Occipital lobe (tissue), 2 donors: ENCODE results near the gene KLHL30. TPM values are rescaled to one million over a fixed set of nuclear protein-coding genes. Genes with fewer than 3 reads are reported as not detected.

Experiments used
- DNase-seq: peaks from one replicate; lab custom pipeline; 2025; lab: John Stamatoyannopoulos, UW
- total RNA-seq: library from RNA; depleted of rRNA; stranded (reverse); fragments of >200 nt; gene quantifications from one replicate; pipeline ENCODE4 v1.2.3, GENCODE V29; 2014

KLHL30 gene
- total RNA-seq, 1 donor from 2014 or later: 0.16 TPM

DNA sequence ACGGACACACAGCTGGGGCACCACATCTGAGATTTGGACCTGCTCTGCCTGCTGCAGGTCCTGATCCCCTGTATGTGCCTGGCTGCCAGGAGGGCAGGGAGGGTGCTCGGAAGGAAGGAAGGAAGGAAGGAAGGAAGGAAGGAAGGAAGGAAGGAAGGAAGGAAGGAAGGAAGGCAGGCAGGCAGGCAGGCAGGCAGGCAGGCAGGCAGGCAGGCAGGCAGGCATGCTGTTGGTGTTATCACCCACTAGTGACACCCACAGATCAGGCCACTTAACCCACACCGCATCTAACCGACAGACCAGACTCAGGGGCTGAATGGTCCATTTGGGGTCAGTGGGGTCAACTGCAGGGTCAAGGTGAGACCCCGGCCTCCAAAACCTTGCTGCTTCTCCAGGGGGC is 5.8 kb downstream of the KLHL30 start:
- no peak for DNase-seq

DNA sequence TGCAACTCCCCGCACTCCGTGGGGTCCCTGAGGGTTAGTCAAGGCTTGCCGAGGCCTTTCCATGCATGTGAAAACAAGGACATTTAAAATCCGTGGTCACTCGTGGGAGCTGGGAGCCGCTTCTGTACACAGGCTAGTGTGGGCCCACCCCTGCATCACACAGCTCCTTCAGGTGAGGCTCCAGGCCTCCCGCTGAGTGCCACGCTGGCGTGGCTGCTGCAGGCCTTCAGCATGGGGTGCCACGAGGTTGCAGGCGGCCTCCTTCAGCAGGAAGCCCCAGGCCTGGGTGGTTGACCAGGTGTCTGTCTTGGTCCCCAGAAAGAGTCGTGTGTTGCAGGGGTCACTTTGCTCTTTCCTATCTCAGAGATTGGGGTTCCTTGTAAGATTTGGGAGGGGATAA is 6.6 kb downstream of the KLHL30 start:
- no peak for DNase-seq

DNA sequence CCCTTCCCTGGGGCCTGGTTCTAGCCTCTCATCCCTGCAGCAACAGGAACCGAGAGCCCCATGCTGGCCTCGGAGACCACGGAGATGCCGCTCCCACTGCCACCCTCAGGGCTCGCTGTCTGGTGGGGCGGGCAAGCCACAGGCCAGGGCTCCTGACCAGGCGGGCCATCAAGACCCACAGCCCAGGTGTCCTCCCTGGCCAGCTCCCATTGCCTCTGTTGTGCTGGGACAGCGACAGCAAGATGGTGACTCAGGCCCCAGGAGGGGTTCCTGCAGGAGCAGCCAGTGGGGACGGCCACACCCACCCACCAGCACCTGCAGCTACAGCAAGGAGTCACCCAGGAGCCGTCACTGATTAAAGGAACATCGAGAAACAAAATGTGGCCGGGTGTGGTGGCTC is 7.4 kb downstream of the KLHL30 start:
- DNase-seq: no peak

DNA sequence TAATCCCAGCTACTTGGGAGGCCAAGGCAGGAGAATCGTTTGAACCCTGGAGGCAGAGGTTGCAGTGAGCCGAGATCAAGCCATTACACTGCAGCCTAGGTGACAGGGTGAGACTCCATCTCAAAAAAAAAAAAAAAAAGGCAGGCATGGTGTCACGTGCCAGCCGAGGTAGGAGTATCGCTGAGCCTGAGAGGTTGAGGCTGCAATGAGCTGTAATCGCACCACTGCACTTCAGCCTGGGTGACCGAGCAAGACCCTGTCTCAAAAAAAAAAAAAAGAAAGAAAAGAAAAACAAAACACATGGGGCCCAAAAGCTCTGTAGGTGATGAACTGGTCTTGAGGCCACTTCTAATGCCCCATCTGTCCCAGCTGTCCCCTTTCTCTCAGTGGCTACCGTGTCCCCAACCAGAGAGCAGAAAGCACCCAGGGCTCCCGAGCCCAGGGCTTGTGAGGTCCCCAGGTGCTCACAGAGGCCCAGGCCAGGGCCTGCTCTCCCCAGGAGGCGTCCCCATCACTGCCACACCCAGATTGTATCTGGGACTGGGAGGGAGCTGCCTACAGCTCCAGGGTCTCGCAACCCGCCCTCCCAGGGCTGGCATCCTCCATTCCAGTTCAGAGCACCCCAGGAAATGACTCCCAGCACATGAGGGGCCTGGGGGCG is 8.5 kb downstream of the KLHL30 start:
- DNase-seq: no peak

DNA sequence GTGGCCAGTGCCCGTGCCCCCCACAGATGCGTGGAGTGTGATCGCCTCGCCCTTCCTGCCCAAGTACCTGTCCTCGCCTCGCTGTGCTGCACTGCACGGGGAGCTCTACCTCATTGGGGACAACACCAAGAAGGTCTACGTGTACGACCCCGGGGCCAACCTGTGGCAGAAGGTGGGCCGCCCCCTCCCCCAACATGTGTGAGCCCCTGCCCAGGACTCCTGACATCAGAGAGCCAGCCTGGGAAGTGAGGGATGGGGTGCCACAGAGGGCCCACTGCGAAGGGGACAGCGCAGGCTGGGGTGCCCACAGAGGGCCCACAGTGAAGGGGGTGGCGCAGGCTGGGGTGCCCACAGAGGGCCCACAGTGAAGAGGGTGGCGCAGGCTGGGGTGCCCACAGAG is 10.5 kb downstream of the KLHL30 start:
- no peak for DNase-seq

DNA sequence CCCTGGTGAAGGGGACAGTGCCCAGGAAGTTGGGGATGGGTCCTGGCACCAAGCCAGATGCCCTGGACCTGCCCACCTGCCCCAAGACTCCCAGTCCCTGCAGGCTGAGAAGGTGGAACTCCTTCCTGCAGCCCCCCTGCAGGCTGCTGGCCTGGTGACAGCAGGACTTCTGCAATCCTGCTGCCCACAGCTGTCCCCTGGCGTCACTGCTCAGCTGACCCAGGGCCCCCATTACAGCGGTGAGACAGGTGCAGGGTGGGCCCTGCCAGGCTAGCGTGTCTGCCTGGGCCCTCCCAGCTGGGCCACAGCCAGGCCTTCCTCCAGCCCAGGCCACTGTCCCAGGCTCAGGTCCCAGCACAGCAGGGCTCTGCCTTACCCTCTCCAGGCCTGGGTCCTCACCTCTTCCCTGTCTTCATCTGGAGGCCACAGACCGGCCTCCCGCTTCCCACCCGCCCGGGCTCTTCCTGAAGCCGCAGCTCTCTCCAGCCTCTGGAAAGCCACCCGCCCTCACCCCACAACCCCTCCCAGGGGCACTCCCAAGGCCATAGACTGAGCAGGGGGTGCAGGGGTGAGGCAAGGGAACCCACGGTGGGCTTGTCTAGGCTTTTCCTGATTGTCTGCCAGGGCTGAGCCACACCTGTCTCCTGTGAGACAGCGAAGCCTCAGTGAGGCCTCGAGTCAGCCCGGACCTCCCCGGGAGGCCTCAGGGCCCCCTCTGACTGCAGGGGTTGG is 11.5 kb downstream of the KLHL30 start:
- no peak for DNase-seq

DNA sequence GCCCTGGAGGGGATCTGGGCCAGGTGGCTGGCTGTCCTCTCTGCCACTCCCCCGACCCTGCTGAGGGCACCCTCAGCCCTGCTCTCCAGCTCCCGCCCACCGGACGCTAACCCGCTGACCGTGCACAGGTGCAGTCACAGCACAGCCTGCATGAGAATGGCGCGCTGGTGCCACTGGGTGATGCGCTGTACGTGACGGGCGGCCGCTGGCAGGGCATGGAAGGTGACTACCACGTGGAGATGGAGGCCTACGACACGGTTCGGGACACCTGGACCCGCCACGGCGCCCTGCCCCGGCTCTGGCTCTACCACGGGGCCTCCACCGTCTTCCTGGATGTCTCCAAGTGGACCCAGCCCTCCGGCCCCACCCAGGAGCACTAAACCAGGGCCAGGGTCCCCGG is 12.2 kb downstream of the KLHL30 start:
- no peak for DNase-seq

DNA sequence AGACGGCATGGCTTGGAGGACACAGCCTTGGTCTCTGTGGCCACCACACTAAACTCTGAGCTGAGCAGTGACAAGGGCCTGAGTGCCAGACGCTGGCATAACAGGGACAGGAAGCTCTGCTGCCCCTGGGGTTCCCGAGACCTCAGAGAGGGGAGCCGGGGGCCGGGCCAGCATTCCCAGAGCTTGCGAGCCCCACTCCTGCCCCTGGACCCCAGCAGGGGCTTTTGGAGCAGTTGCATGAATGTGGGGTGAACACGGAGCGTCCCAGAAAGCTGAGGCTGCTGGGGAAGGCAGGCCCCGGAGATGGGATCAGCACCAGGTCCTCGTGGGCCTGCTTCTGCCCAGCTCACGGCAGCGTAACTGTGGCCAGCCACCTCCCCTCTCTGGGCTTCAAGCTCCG is 12.7 kb downstream of the KLHL30 start:
- no peak for DNase-seq

DNA sequence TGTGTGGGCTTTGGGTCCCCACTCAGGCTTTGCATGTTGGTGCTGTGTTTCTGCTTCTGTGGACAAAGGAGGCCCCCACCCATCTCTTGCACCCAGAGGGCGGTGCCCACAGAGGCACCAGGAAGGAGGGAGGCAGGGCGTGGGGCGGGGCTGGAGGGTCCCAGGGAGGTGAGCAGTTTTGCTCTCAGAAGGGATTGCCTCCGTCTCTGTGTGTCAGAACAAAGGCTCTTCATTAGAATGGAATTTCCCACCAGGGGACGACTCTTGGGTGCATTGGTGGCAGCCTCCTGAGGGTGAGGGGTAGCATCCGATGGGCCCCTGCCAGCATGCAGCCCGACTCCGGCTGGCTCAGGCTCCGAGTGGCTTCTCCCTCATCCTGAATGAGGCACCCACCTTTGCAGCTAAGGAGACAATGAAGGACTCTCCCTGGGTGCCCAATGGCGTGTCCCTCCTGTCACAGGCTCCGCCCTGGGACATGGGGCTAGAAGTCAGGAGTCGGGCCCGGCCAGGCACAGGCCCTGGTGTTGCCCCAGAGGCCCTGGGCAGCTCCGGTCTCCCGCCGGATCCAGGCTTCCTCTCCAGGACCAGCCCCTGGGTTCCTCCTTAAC is 13.3 kb downstream of the KLHL30 start:
- DNase-seq: no peak

DNA sequence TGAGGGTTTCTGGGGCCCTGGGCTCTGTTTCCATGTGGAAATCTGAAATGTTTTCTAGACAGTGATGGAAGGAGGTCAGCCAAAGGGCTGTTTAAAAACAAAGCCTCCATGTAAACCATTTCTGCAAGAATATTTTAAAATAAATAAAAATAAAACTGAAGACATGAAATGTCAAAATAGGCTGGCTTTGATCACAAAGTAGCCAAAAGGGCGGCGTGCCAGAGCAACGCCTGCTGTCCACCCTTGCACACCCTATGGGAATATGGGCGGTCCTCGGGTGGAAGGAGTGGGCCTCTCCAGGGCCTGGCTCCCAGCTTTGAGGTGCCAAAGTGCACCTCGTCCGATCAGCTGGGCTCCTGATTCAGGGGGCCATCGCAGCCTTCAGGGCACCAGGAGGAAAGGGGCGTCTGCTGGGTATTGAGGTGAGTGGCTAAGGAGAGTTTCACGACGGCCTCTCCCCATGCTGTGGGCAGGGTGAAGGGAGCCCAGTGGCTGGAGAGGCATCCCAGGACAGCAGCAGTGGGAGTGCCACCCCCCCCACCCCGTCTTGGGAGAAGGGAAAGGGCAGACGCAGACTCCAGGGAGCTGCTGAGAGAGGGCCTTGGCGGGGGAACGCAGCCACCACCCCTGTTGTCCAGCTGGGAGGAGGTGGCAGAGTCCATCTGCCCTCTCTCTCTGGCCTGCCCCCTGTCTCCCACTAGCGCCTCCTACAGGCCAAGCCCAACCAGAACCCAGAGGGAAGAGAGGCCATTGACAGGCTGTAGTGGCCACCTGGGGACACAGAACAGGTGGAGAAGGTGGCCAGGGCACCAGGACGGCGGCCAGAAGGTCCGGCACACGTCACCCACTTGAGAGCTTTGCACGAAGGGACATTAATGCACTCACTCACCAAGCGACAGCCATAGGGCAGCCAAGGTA is 14.6 kb downstream of the KLHL30 start:
- DNase-seq: no peak

DNA sequence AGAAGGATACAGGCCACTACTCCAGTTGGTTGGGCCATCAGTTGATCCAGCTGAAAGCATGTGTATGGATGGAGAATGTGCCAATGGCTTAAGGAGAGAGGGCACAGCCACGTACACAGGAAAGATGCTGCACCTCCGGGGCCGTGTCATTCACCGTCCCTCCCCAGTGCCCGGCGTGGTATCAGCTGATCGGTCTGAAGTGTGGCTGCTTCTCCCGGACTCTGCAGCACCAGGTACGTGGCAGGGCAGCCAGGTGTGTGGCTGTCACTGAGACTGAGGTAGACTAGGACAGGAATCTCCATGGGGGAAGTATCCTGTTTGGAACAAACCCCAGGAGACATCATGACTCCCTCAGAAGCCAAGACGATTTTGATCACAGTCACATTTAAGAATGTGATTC is 16.1 kb downstream of the KLHL30 start:
- no peak for DNase-seq

DNA sequence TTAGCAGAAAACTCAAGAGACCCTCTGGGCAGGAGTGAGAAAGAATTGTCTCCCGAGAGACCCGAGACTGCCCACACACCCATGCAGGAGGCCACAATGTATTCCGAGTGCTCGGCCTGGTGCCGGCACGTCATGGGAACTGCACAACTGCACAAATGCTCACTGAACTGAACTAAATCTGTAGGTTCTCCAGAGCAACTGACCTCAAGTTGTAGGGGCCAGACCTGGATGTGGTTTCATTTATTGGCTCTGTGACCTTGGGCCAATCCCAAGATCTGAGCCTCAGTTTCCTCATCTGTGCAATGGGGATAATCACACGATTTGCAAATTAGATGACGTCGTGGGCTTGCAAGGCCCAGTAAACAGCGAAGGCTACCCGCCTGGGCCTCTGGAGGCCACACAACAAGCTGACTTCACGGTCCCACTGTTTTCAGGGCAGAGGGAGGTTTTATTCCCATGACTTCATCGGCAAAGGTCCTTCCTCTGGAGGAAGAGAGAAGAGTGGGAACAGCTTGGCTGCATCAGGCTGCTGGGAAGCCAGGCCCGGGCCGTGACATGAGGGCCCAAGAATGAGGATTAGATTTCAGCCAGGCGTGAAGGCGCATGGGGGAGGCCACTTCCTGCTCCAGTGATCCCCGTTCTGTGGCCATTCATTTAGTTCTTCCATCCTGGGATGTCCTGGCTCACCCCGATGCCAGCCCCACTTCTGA is 16.7 kb downstream of the KLHL30 start:
- no peak for DNase-seq

DNA sequence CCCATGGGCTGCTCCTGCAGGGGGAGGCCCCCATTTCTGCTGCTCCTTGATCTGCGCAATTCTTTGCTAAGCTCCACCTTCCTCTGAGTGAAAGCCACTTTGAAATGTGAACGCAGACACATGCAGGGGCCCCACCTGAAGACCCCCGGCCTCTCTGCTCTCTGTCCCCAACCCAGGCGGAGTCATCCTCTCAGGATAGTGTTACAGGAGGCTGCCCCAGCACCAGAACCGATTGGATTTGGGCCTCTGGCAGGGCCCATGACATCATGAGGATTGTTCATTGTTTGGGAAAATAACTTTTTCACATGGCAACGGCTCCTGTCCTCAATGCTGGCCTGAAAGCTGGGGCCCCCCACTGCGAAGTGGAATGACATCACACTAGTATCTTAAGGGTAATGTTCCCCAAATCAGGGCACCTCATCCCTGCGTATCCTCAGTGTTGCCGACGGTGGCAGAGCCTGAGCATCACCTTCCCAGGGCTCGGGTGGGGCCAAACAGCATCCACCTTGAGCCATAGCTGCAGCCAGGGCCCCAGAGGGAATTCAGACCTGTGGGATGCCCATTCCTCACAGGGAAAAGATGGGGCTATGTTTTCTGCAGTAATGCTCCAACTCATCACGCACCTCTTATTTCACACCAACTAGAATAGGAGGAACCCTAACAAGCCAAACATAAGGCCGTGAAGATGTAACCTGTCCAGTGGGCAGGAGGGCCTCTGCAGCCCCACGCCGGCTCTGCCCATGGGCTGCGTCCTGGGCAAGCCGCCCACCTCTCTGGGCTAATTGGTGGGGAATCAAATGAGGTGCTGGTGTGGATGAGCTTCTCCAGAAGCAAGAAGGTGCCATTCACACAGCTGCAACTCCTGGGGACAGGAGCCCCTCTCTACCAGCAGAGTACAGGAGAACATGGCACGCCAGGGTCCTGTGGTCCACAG is 17.6 kb downstream of the KLHL30 start:
- no peak for DNase-seq

DNA sequence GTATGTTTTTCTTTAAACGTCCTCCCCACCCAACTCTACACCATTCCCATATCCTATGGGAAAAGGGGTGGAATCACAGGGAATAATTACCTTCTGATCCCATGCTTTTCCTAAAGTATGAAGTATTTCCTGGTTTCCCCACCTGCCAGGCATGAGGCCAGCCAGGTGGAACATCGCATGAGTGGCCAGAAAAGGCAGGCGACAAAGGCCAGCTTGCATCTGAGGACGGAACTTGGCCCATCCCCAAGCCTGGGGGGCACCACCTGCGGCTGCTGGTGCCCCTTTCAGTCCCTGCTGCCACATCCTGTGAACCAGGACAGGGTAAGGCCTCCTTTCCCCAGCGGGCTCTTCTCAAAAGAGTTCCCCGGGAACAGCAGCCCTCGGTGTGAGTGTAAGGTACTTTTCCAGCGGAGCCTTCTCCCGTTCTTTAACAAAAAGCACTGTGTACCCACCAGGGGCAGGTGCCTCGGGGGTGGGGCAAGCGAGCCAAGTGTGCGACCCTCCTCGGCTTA is 19.1 kb downstream of the KLHL30 start:
- no peak for DNase-seq

DNA sequence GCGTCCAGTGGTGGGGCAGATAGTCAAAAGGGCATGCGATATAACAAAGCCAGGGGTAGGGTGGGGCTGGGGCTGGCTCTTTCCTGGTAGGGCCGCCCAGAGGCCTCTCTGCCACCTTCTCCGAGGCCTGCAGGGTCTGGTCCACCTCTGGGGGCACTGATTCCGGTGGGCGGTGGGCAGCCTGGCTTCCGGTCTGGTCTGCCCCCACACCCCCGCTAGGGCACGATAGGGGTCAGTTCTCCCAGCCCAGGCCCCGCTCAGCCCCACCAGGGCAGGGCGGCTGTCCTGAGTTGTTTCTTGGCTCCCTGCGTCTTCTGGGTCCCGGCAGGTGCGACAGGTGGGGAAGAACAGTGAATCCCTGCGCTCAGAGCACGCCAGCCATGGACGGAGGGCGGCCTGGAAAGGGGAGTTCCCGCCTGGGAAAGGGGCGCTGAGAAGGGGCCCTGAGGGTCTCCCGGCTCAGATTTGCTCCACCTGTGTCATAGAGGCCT is 19.6 kb downstream of the KLHL30 start:
- no peak for DNase-seq

DNA sequence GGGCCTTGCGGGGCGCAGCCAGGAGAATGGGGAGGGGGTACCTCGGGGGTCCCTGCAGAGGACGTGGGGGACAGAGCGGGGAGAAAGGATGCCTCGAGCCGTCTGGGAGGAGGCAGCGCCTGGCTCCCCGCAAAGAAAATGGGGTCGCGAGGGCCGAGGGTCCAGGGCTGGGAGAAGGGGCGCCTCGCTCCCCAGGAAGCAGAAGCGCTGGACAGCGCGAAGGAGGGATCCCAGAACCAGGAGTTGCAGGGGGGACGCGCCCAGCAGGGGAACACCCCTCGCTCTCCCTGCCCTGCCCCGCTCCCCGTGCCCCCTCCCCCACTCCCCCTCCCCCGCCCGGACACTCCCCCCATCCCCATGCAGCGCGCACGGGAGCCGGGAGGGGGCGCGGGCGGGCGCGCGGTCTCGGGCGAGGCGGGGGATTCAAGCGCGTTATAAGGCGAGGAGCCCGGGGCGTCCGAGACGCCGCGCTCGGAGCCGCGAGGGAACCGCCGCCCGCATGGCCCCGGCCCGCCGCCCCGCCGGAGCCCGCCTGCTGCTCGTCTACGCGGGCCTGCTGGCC is 20.1 kb downstream of the KLHL30 start, which contains the start of gene ERFE:
Gene ERFE, plus strand, starts transcription at position 462 of the 562 bp plus-strand sequence. Its CDS starts 38 bp downstream, at position 500.
- DNase-seq: no peak

DNA sequence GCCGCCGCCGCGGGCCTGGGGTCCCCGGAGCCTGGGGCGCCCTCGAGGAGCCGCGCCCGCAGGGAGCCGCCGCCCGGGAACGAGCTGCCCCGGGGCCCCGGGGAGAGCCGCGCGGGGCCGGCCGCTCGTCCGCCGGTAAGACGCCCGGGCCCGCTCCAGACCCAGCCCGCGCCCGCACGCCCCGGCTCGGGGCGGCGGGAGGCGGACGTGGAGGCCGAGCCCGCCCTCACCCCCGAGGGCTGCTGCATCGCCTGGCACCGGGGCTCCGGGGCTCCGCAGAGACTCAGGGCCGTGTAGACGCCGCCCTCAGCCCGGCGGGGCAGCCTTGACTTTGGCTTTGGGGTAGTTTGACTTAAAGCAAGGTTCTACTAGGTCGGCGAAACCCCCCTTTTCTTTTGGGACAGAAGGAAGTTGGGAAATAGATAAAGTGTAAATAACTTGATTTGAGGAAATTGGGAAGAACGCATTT is 20.6 kb downstream of the KLHL30 start:
- no peak for DNase-seq

DNA sequence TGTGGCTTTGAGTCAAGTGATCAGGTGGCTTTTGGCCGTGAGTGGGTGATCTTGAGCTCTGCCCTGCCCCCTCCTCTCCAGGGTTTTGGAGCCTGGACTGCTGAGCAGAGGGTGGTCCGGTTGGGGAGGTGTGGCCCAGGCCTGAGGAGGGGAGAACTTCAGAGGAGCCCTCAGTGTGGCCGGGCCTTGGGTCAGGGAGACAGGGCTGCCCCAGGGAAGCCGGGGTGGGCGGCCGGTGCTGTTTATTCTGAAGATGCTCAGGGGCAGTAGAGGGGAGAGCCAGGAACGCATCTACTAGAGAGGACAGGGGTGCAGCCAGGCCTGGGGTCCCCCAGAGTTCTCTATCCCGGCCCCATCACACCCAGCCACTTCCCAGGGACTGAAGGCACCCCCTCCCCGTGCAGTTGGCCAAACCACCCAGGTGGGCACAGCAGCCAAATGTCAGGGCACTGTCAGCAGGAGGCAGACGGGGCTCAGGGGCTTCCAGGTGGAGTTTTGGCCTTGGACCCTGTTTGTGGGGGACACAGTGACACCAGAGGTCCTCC is 21.3 kb downstream of the KLHL30 start:
- DNase-seq: no peak
